Naive thymus-derived CD8-positive, alpha-beta T cell (primary cell): ENCODE results near the gene SLC10A2. TPM values are rescaled to one million over a fixed set of nuclear protein-coding genes. Genes with fewer than 3 reads are reported as not detected.
A peak's percentile ranks its signal among the peaks of the same experiment; 100 is the strongest.

ENCODE experiments used
- ATAC-seq, 2 donors: fragments of 150-1000 bp; cut with Tn5 transposase in 1 of 2; sonication (Bioruptor Pico), chemical (Tn5 transposase) in 1 of 2; 1 replicate in 1 of 2; 2 replicates in 1 of 2; pipeline ENCODE4 v1.10.0; 2021; ENCODE audit warnings: mild to moderate bottlenecking in 2 of 2, moderate library complexity in 2 of 2
- POLR2A ChIA-PET: fragments of 350-600 bp; sonication (Branson Sonifier 250); formaldehyde crosslinking; loops from one replicate; lab custom pipeline; 2021; ENCODE audit warnings: antibody characterized with exemption; lab: Charles Lee
- DNase-seq, 10 donors: peaks; one replicate each; pipeline versions ENCODE4 v3.0.0 to v3.0.0-alpha.2; 2020 to 2022
- H3K27ac Mint-ChIP-seq, 10 donors: one replicate each; pipeline ENCODE4 v1.8.0; 2020 to 2022; ENCODE audit warnings: mild to moderate bottlenecking in 10 of 10, mixed read lengths in 10 of 10, moderate library complexity in 4 of 10, inconsistent platforms in 1 of 10
- H3K27me3 Mint-ChIP-seq, 5 donors: one replicate each; pipeline ENCODE4 v1.8.0; 2021 to 2022; ENCODE audit warnings: mixed read lengths in 5 of 5
- H3K36me3 Mint-ChIP-seq, 3 donors: one replicate each; pipeline ENCODE4 v1.8.0; 2020 to 2022; ENCODE audit warnings: mixed read lengths in 3 of 3, mild to moderate bottlenecking in 2 of 3, inconsistent platforms in 1 of 3
- H3K4me1 Mint-ChIP-seq, 4 donors: one replicate each; pipeline ENCODE4 v1.8.0; 2021 to 2022; ENCODE audit warnings: mixed read lengths in 4 of 4
- H3K4me3 Mint-ChIP-seq, 10 donors: one replicate each; pipeline ENCODE4 v1.8.0; 2020 to 2022; ENCODE audit warnings: mild to moderate bottlenecking in 10 of 10, mixed read lengths in 10 of 10, moderate library complexity in 6 of 10, inconsistent platforms in 1 of 10
- H3K9me3 Mint-ChIP-seq, 9 donors: one replicate each; pipeline ENCODE4 v1.8.0; 2020 to 2022; ENCODE audit warnings: mixed read lengths in 9 of 9, mild to moderate bottlenecking in 3 of 9, inconsistent platforms in 1 of 9, moderate library complexity in 1 of 9
- polyA plus RNA-seq, 3 donors: library from polyadenylated mRNA; unstranded; fragments of 300-500 nt; fragmentation: Illumina TruSeq; gene quantifications; one replicate each; pipeline ENCODE4 v1.2.3, GENCODE V29; 2021
- total RNA-seq, 8 experiments: library from RNA in 2 of 8; stranded (reverse) in 2 of 8; gene quantifications; one replicate each; pipeline ENCODE4 v1.2.3 and lab custom pipeline; 2021 to 2026

SLC10A2 gene
- total and polyA plus RNA-seq, 5 experiments from 2014 or later, result not detected

DNA sequence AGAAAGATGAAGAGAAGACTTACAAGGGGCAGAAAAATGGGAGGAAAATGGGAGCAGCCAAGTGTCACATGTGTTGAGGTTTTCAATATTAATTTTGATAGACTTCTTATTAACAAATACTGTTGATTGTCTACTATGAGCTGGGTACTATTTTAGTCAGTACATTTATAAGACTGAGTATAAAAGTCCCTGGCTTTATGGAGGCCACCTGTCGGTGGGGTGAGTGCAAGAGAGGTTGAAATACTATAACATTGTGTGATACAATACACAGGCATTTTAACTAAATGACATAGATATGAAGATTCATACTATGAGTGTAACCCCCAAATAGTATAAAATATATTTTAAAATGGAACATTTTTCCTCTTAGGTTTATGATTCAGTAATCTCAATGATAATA, 29.9 kb downstream of the SLC10A2 start:
- H3K27ac Mint-ChIP-seq, result no peak overlapping the region
- DNase-seq (no peak), ATAC-seq (no peak)
- POLR2A ChIA-PET, result no interaction called here
- no peak overlapping the region for H3K4me3 Mint-ChIP-seq
- H3K36me3 Mint-ChIP-seq, result no peaks in the 10 kb centered on the region
- peaks cover 0 to 12% (median 0%) of the 10 kb centered on the region in 4 donors for H3K4me1 Mint-ChIP-seq
- peaks cover 0 to 4% (median 0%) of the 10 kb centered on the region in 9 donors for H3K9me3 Mint-ChIP-seq
- H3K27me3 Mint-ChIP-seq, result peaks cover 0 to 5% (median 0%) of the 10 kb centered on the region in 5 donors

DNA sequence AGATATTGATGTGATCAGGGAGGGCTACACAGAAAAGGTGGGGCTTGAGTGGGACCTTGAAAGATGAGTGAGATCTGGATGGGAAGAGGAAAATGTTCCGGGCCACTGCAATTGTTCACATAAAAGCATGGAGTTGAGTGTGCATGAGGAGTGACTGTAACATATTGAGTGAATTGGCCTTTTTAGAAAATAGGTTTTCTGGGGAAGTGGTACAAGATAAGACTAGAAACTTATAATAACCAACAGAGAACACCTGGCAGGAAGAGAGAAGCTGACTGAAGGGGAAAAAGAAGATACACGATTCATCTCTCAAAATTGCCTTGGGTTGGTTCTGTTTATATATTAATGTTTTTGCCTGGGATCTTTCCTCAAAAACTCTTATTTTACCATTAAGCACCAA, 32.2 kb downstream of the SLC10A2 start:
- Mint-ChIP-seq H3K27me3 (peaks cover 0 to 12% (median 0%) of the 10 kb centered on the region in 5 donors), H3K4me3 (no peak overlapping the region), H3K36me3 (peaks cover 0 to under 1% (median 0%) of the 10 kb centered on the region in 3 donors), H3K9me3 (peaks cover 0 to 4% (median 0%) of the 10 kb centered on the region in 9 donors), H3K4me1 (peaks cover 0 to 22% (median 0%) of the 10 kb centered on the region in 4 donors), H3K27ac (peak overlapping the region in 1 of 10 donors; percentile 18)
- POLR2A ChIA-PET, result no interaction called here
- ATAC-seq, result no peak
- DNase-seq, result no peak

DNA sequence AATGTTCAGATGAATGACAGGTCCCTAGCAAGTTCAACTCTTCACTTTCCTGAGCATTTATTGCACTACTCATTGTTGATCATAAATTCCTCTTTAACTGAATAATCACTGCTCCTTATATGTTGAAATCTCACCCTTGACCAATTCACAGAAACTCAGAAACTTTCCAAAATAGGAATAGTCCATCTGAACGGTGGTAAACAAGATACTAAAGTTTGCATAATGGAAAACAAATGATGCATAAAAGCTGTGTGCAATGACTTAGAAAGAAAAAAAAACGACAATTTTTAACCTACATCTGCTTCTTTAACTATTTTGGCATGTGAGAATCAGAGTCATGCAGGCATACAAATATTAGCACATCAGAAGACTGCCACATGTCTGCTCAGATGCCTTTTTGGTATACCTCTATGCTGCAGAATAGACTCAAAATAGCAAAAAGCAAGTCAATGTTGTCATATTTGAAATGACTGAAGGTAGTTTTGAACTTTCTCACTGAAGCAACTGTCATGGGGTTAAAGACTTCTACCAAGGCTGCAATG, 34.8 kb downstream of the SLC10A2 start:
- POLR2A ChIA-PET, result no interaction called here
- Mint-ChIP-seq H3K4me1 (peaks cover 0 to 22% (median 0%) of the 10 kb centered on the region in 4 donors), H3K9me3 (peaks cover 0 to 19% (median 10%) of the 10 kb centered on the region in 9 donors), H3K27ac (peak overlapping the region in 1 of 10 donors; percentile 37), H3K36me3 (peaks cover 0 to 13% (median 0%) of the 10 kb centered on the region in 3 donors), H3K27me3 (peaks cover 0 to 12% (median 0%) of the 10 kb centered on the region in 5 donors), H3K4me3 (peak overlapping the region in 1 of 10 donors; percentile 13)
- ATAC-seq, result no peak
- no peak for DNase-seq

DNA sequence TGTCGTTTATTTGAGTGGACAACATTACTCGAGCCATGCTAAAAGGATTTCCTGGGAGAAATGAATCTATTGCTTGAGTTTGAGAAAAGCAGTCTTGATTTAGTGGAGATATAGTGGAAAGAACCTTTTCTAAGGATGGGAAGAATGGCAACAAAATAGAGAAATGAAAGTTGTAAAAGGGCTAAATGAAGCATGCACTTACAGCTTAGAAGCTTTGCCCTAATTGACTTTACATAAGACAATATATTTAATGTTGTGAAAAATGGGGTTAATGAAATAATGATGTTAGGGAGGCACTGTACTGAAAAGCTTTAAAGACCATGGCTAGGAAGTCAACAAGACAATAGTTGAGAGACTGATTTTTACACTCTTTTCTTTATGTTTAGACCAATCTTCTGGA, 35.4 kb downstream of the SLC10A2 start:
- DNase-seq (no peak), ATAC-seq (no peak)
- POLR2A ChIA-PET, result no interaction called here
- H3K27ac Mint-ChIP-seq, result no peak overlapping the region
- peaks cover 0 to 17% (median 0%) of the 10 kb centered on the region in 3 donors for H3K36me3 Mint-ChIP-seq
- H3K27me3 Mint-ChIP-seq, result peaks cover 0 to 14% (median 2%) of the 10 kb centered on the region in 5 donors
- no peak overlapping the region for H3K4me3 Mint-ChIP-seq
- H3K9me3 Mint-ChIP-seq, result peaks cover 1 to 21% (median 12%) of the 10 kb centered on the region in 9 donors
- H3K4me1 Mint-ChIP-seq, result peaks cover 0 to 22% (median 0%) of the 10 kb centered on the region in 4 donors

DNA sequence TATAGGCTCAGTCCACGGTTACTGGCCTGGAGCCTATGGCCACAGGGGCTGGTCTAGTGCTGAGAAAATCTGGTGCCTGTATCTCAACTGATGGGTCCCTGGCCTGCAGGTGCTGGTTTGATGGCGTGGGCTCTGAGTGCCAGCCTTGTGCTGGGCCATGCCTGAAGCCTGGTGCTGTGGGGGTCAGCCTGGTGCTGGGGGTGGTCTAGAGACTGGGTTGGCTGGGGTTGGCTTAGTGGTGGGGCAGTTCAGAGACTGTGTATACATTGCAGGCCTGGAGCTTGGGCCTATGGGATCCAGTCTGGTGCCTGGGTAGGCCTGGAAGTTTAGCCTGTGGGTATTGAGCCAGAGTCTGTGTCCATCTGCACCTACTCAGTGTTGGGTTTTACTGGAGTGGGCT, 36.4 kb downstream of the SLC10A2 start:
- POLR2A ChIA-PET, result no interaction called here
- H3K27ac Mint-ChIP-seq, result peak overlapping the region in 1 of 10 donors; percentile 21
- peaks cover 0 to 22% (median 0%) of the 10 kb centered on the region in 4 donors for H3K4me1 Mint-ChIP-seq
- H3K36me3 Mint-ChIP-seq, result peaks cover 0 to 18% (median 0%) of the 10 kb centered on the region in 3 donors
- H3K4me3 Mint-ChIP-seq, result no peak overlapping the region
- DNase-seq (no peak), ATAC-seq (no peak)
- H3K27me3 Mint-ChIP-seq, result peaks cover 0 to 16% (median 3%) of the 10 kb centered on the region in 5 donors
- H3K9me3 Mint-ChIP-seq, result peaks cover 5 to 25% (median 16%) of the 10 kb centered on the region in 9 donors

DNA sequence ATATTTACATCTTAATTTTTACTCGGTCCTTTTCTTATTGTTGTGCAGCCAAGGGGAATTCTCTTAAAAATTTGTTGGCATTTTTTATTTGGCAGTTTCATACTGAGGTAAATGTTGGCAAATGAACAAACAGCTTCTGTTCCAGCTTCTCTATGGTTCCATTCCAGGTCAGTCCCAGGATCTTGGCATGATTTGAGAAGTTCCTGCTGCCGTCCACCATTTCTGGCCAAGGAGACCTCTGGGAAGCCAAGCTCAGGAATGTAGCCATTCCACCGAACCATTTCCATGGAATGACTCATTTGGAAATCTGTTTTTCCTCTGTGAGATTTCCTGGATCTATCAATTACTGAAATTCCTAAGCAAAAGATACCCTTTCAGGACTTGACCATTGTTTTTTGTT, 43.9 kb downstream of the SLC10A2 start:
- Mint-ChIP-seq H3K27ac (no peak overlapping the region), H3K36me3 (peaks cover 0 to 14% (median 0%) of the 10 kb centered on the region in 3 donors), H3K9me3 (peaks cover 5 to 26% (median 15%) of the 10 kb centered on the region in 9 donors), H3K4me3 (no peak overlapping the region), H3K27me3 (peaks cover 0 to 8% (median 2%) of the 10 kb centered on the region in 5 donors), H3K4me1 (no peaks in the 10 kb centered on the region)
- DNase-seq, result no peak
- POLR2A ChIA-PET, result no interaction called here
- no peak for ATAC-seq

DNA sequence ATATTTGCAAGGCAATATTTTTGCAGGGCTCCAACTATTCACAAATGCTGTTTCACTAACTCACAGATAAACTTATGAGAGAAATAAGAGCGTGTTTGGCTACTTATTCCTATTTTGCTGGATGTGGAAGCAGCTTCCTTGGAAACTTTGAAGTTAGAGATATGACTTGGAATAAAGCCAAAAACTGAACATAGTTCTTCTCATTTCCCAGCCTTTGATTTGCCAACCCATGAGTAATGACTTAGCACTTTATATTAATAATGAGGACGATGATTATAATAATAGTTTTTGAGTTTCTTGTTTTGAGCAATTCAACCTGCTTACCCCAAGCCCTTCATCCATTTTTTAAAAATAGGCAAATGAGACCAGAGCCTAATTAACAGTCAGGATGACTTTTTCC, 47.7 kb downstream of the SLC10A2 start:
- peaks cover 0 to 15% (median 1%) of the 10 kb centered on the region in 5 donors for H3K27me3 Mint-ChIP-seq
- POLR2A ChIA-PET, result no interaction called here

DNA sequence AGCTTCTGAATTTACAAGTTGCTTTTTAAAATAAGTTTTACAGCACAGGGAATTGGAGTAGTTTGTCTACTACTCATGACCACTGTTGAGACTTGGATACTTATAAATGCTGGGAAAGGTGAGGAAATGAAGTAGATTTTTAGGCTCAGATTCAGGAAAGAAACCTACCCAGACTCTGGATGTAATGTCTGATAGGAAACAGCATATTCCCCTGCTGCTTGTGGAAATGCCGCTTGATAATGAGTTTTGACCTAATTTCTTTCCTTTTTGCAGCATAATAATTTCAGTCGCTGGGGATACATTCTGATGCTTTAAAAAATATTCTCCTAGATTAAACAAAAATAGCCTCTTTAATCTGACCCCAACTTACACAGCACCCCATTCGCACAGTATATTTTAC, 53.6 kb downstream of the SLC10A2 start:
- H3K4me3 Mint-ChIP-seq, result no peak overlapping the region
- H3K36me3 Mint-ChIP-seq, result no peaks in the 10 kb centered on the region
- ATAC-seq, result no peak
- peaks cover 0 to 3% (median 1%) of the 10 kb centered on the region in 4 donors for H3K4me1 Mint-ChIP-seq
- POLR2A ChIA-PET, result no interaction called here
- peaks cover 0 to 16% (median 7%) of the 10 kb centered on the region in 5 donors for H3K27me3 Mint-ChIP-seq
- peaks cover 0 to 3% (median 0%) of the 10 kb centered on the region in 9 donors for H3K9me3 Mint-ChIP-seq
- H3K27ac Mint-ChIP-seq, result no peak overlapping the region
- no peak for DNase-seq

More for the DNA sequence above, 47.7 kb downstream of the SLC10A2 start:
- DNase-seq, result no peak
- H3K9me3 Mint-ChIP-seq, result peaks cover 0 to 3% (median 0%) of the 10 kb centered on the region in 9 donors
- no peak overlapping the region for H3K4me3 Mint-ChIP-seq
- H3K27ac Mint-ChIP-seq, result no peak overlapping the region
- ATAC-seq, result no peak
- peaks cover 0 to 2% (median 0%) of the 10 kb centered on the region in 4 donors for H3K4me1 Mint-ChIP-seq
- no peaks in the 10 kb centered on the region for H3K36me3 Mint-ChIP-seq

DNA sequence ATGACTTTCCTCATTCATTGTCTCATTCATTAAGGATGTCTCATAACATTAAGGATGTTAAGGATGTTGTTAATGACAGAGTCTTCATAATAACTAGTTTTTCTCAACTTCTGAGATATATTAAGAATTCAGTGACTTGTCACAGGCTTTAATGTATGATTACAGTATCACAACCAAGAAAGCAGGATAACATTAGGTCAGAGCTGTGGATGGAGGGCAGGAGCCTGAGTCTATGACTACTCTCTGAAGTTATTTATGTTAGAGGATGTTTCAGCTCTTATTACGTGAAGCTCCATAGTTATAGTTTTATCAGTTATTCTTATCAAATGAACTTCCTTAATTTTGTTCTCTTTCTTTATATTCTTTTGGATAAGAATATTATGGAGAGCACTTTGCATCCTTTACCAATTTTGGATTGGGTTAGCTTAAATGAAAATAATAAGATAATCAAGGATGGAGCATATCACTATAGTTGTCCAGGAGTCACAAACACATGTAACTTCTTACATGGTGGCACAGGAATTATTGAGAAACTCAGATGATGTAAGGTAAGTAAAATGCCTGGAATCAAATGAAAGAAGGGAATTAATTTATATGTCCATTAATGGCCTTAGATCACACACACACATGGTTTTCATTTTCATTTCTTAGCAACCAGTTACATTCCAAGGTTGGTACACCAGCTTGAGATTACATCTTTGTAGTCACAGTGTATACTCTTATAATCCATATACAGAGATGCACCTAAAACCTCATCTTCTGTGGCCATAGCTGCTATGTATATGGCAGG, 57.0 kb downstream of the SLC10A2 start:
- no peak overlapping the region for H3K4me3 Mint-ChIP-seq
- H3K9me3 Mint-ChIP-seq, result peaks cover 0 to 8% (median 0%) of the 10 kb centered on the region in 9 donors
- ATAC-seq (no peak), DNase-seq (no peak)
- POLR2A ChIA-PET, result no interaction called here
- H3K27me3 Mint-ChIP-seq, result peaks cover 0 to 7% (median 4%) of the 10 kb centered on the region in 5 donors
- no peaks in the 10 kb centered on the region for H3K36me3 Mint-ChIP-seq
- H3K27ac Mint-ChIP-seq, result no peak overlapping the region
- peaks cover 0 to 11% (median 0%) of the 10 kb centered on the region in 4 donors for H3K4me1 Mint-ChIP-seq

DNA sequence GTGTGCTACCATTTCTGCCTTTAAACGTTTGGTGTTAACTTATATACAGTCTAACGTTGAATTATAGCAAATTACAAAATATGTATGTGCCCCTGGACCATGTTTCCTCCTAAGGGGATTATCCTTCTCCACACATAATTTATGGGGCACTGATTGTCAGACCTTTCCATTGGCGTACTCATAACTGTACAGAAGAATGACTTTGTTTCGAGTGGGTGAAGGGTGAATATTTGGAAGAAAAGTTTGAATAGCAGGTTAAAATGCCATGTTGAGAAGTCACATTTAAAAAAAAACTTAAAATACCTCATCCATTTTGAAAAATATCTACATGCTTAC, 58.8 kb downstream of the SLC10A2 start:
- POLR2A ChIA-PET, result no interaction called here
- no peaks in the 10 kb centered on the region for H3K36me3 Mint-ChIP-seq
- DNase-seq, result no peak
- ATAC-seq, result no peak
- no peak overlapping the region for H3K27ac Mint-ChIP-seq
- peaks cover 0 to 7% (median 0%) of the 10 kb centered on the region in 9 donors for H3K9me3 Mint-ChIP-seq
- H3K4me1 Mint-ChIP-seq, result peaks cover 0 to 11% (median 0%) of the 10 kb centered on the region in 4 donors
- H3K27me3 Mint-ChIP-seq, result peaks cover 0 to 6% (median 2%) of the 10 kb centered on the region in 5 donors
- no peak overlapping the region for H3K4me3 Mint-ChIP-seq

DNA sequence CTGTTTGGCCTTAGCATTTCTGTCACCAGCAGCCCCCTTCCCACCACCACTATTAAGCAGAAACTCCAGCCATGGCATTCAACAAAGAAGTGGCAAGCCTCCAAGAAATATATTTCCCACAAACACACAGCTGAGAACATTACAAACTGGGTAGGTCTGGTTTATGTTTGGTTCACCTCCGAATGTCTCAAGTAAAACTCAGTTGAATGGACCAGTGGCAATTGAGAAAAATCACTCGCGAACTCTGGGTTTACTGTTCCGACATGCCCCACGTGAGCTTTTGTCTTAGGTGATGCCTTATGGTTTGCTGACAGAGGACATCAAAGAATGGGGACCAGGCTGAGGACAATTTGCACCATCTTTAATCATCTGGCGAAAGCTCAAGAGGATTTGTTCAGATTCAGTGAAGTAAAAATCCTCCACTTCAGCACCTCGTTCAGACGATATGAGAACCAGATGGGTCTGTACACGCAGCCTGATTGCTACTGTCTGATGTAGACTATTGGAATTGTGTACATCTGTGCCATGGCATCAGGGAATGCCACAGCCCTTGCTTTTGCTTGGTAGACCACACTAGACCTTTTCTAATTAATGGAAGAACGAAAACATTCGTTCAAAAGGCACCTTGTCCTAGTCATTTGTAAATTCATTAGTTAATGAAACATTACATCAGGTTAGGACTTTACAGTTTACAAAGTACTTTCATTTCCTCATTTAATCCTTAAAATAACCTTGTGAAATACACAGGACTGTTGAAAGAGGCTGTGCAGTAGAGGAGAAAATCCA, 59.4 kb downstream of the SLC10A2 start:
- peaks cover 0 to 8% (median 5%) of the 10 kb centered on the region in 5 donors for H3K27me3 Mint-ChIP-seq
- H3K4me3 Mint-ChIP-seq, result peak overlapping the region in 1 of 10 donors; percentile 55
- peak overlapping the region in 1 of 10 donors; percentile 55 for H3K27ac Mint-ChIP-seq
- POLR2A ChIA-PET, result no interaction called here
- ATAC-seq (no peak), DNase-seq (no peak)
- no peaks in the 10 kb centered on the region for H3K36me3 Mint-ChIP-seq
- peaks cover 0 to 7% (median 0%) of the 10 kb centered on the region in 9 donors for H3K9me3 Mint-ChIP-seq
- H3K4me1 Mint-ChIP-seq, result peaks cover 0 to 11% (median 0%) of the 10 kb centered on the region in 4 donors

DNA sequence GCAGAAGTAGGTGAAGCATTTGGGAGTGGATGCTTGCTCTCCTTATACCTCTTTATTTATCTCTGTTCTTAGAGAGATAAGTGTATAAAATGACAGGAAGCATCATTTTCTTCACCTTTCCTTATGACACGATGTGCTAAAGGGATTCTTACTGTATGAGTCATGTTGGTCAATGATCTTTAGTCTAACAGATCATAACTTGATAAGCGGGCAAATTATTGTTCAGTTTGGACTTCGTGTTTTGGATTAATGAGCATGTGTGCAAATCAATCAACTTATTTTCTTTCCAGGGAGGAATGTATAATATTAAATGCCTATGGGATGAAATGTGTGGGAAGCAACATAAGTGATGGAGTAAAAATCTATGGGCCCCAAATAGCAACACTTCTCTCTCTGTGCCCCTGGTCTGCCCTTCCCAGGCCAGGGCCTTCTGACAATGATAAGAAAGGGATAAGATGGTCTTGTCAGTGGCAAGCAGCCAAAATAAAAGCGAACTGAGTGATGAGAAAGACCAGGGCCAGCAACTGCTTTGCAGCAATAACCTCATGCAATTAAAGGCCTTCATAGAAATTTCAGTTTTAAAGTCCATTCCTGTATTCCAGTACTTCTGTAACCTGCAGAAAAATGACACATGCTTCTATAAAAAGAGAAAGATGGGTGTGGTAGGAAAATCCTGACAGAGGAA, 61.4 kb downstream of the SLC10A2 start:
- POLR2A ChIA-PET, result no interaction called here
- no peak for ATAC-seq
- Mint-ChIP-seq H3K36me3 (no peaks in the 10 kb centered on the region), H3K27ac (no peak overlapping the region), H3K4me3 (no peak overlapping the region), H3K4me1 (peaks cover 0 to 14% (median 0%) of the 10 kb centered on the region in 4 donors), H3K27me3 (peaks cover 0 to 11% (median 2%) of the 10 kb centered on the region in 5 donors), H3K9me3 (peaks cover 0 to 11% (median 0%) of the 10 kb centered on the region in 9 donors)
- no peak for DNase-seq
